ENCODE data around the gene PIEZO2. TPM values are rescaled to one million over a fixed set of nuclear protein-coding genes. Genes with fewer than 3 reads are reported as not detected.

The PIEZO2 gene
- total RNA-seq, 2 donors from 2014 or later, result 1.7 to 2.1 TPM

DNA sequence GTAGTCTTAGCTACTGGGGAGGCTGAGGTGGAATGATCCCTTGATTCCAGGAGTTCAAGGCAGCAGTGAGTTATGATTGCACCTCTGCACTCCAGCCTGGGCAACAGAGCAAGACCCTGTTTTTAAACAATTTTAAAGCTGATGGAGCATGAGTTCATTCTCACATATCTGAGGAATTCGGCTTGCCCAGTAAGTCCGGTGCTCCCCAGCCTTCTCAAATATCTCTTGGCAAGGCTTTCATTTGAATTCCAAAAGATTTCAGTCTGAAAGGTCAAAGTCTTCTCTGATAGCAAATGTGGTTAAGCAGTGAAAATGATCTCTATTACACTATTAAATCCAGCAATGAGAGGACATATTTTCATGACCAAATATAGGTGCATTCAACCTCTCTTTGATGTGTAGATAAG, 27.9 kb downstream of the PIEZO2 start:
- DNase-seq (no peak), ATAC-seq (no peak)
- intact Hi-C loops (cut with DNase I), result no loop called here

DNA sequence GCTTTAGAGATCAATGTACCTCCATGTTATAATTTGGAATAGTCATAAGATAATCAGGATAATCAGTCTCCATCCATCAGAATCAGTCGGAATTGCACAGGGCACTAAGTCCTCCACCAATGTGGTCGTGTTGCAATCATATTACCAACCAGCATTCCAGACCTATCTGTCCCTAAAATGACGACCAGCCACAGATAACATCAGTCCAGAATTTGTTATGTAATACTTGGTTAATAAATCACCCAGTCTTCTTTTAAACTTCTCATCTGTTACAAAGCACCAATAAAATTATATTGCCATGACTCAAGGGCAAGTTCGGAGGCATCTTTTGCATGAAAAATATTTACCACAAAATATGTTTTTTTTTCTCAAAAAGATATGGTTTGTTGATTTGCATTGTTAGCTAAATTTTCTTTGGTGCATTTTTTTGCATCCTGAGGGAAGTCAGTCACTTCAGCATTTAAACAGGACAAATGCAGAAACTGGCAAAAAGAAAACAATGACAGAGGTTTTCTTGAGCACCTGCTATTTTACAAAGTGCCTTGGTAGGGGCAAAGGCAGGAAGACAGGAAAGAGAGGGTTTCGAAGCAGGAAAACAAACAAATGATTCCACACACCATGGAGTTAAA, 29.3 kb downstream of the PIEZO2 start:
- ATAC-seq (no peak), DNase-seq (no peak)
- intact Hi-C loops (cut with DNase I), result no loop called here

DNA sequence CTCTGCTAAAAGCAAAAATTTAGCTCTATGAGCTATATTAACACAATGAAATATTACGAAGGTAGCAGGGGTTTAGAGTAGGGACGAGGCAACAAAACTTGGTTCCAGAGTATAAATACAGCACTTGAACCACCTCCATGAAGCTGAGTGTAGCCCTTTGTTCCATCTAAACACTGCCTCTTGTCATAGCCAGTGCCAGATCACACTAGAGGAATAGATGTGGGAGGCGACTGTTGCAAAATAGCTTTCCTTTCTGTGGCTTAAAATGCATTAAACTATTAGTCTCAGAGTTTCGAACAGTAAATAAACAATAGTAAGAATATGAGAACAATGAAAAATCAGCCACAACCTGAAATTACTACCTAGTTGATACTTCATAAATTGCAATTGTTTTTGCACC, 29.8 kb downstream of the PIEZO2 start:
- DNase-seq (no peak), ATAC-seq (no peak)
- intact Hi-C loops (cut with DNase I), result no loop called here

DNA sequence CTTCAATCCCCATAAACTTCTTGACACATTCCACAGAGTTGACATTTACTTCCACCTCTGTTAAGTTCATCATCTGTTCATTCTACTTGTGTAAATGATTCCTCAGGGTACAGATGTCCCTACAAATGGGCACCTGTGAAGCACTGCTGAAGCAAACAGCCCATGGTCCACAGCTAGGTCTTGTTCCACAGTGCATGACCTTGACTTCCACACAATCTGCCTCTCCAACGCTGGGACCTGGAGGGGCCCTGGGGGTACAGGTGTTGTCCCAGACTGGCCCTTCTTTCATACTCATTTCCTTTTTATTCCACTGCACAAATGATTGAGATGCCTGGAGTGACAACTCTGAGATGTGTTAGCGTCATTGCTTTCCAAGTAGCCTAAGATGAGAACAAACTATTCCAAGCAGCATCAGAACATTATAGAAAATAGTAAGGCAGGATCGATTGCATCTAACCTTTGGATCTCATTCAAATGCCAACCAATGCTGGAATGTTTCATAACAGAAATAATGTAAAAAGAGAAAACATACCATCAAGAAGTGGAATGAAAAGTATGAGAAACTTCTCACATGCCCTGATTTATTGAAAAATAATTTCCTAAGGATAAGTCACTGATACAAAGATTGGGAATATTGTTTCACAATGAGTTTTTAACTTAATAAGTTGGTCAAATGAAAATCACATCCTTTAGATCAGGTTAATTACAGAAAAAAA, 31.2 kb downstream of the PIEZO2 start:
- intact Hi-C loops (cut with DNase I), result no loop called here
- ATAC-seq, result no peak

DNA sequence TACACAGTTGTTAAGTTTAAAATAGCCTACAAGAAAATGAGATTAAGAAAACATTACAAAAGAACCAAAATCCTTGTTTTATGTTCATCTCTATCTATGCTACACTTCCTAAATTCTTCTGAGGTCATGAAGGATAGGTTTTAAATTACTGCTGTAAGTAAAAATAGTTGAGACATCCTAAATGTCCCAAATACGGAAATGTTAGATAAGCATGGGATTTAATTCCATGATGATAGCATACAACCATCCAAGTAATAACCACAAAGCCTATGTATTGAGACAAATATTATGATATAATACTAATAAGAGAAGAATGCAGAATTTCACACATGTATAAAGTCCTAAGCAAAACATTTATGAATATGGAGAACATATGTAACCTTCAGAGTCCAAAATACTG, 34.1 kb downstream of the PIEZO2 start:
- DNase-seq (no peak), ATAC-seq (no peak)
- intact Hi-C loops (cut with DNase I), result no loop called here

More for the DNA sequence above, 31.2 kb downstream of the PIEZO2 start:
- no peak for DNase-seq

DNA sequence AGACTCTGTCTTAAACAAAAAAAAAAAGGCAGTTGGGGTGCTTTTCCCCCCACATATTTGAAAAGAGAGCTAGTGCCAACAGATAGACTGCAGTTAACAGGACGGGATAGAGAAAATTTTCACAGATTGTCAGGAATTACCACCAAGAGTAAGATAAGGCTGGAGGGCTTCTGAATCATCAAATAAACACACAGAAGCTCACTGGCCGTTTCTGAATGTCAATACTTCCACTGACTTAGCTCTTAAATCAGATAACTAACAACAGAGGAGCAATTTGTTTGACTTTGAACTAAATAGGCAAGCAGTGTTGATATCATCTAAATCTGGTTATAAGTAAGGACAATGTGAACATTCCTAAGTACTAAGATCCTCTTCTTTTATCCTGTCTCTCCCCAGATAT, 34.7 kb downstream of the PIEZO2 start:
- no peak for DNase-seq
- intact Hi-C loops (cut with DNase I), result no loop called here
- no peak for ATAC-seq

DNA sequence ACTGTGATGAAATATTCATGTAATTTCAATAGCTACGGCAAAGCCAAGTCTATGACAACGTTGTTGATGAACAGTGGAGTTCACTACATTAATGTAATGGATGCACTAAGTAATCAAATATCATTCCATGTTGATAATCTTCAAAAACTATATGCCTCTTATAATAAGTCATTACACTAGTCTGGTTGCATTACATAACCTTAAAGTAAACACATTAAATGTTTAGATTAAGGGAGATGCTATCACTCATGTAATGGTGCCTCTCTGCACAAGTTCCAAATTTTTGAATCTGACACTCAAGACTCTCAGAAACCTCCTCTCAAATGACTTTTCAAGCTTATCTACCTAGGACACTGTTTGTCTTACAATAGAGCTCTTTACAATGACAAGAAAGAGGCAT, 35.4 kb downstream of the PIEZO2 start:
- DNase-seq, result no peak
- intact Hi-C loops (cut with DNase I), result no loop called here
- no peak for ATAC-seq

DNA sequence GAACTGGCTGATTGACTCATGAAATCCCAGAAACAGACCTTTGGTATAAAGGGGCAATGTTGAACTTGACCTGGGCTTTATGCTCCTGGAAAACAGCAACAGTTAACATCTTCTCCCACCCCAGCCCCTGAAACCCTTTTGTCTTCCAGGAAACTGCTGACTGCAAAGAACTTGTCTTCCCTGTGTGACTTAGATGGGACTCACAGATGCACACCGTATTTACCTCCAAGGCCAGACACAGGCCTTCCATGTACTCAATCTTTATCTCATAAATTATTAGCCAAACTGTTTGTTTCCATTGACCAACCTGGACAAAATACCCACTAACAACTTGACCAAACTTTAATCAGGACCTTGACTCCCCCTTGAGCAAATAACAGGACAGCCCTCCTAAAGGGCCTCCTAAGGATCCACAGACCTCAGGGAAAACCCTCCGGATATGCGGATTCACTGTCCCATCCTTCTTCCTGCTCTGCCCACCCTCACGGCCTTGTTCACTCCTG, 36.3 kb downstream of the PIEZO2 start:
- intact Hi-C loops (cut with DNase I), result no loop called here
- ATAC-seq (no peak), DNase-seq (no peak)

DNA sequence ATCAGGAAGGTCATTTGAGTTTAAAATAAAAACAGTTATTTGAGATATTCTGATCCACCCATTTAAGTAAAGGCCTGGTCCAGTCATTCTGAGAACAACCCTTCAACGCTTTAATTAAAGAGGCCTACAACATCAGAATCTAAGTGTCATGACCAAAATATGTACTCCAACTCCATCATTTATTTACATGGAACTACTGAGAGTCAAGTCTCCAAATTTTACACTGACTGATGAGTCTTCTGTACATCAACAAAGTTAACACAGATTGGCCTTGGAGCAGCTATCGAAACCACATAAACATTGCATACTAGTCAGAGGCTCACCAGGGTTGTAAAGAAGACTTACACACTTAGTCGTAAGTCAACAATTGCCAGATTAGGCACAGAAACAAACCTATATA, 37.1 kb downstream of the PIEZO2 start:
- DNase-seq, result no peak
- intact Hi-C loops (cut with DNase I), result no loop called here
- ATAC-seq, result no peak

DNA sequence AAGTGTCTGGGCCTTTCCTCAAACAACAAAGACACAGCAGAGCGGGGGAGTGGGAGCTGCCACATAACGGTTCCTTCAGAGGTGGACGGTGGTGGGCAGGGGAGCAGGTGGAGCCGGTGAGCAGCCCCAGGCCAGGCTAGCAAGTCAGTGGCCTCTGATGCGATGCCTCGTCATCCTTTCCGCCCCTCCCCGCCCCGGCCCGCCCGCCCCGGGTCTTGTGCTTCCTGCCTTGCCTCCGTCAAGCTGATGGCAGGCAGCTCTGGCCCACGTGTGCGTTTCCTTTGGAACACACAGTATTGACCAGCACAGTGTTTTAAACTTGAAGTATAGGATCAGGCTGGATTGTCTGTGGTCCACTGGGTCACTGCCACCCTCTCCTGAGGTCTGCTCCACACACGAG, 38.9 kb downstream of the PIEZO2 start:
- DNase-seq, result no peak
- intact Hi-C loops (cut with DNase I), result no loop called here
- no peak for ATAC-seq

DNA sequence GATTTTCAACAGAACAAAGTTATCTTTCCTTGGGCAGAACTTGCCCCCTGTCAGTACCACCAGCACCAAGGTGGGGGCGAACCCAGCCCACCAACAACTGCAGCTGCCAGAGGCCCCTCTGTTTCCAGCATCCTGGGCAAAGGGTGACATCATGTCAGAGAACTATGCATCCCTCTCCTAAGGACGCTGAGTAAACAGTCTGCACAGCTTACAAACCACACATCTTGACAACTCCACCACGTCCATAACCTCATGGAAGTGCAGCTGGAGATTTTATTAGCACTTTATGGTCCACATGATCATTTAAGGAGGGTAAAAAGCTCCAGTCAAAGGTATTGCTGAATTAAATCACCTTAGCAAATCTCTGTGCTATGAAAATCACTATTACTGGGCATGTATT, 40.4 kb downstream of the PIEZO2 start:
- ATAC-seq (no peak), DNase-seq (no peak)
- intact Hi-C loops (cut with DNase I), result no loop called here

DNA sequence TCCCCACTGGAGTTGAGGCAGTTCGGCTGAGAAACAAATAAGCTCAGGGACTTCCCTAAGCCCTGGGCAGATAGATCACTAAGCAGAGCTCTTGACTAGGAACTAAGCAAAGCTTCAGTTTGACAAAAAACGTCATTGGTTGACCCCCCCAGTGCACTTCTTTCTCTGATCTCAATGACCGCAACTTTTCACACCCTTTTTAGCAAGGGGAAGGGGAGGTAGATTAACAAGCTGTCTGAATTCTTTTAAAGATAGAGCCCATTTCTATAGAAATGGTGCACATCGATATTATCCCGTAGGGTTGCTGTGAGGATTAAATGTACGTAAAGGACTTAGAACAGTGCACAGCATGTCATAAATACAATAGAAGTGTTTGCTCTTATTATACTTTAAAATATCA, 42.5 kb downstream of the PIEZO2 start:
- intact Hi-C loops (cut with DNase I), result no loop called here
- ATAC-seq, result no peak
- DNase-seq, result no peak

DNA sequence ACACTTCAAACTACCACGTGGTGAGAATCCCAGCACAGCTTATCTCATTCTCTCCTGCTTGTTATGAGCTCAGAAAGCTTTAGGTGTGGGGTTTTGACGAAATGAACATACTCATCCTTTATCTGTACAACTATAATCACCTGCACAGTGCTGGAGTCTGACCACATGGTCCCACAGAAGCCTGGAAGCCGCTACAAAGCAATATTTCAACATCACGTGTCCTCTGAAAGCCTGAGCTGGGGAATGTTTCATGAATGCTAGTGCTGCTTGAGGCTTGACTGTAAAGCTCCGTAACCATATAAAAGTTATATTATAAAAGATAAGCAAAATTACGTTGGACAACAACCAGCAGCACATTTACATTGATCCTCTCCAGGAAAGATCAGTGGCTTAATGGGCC, 43.9 kb downstream of the PIEZO2 start:
- ATAC-seq (no peak), DNase-seq (no peak)

DNA sequence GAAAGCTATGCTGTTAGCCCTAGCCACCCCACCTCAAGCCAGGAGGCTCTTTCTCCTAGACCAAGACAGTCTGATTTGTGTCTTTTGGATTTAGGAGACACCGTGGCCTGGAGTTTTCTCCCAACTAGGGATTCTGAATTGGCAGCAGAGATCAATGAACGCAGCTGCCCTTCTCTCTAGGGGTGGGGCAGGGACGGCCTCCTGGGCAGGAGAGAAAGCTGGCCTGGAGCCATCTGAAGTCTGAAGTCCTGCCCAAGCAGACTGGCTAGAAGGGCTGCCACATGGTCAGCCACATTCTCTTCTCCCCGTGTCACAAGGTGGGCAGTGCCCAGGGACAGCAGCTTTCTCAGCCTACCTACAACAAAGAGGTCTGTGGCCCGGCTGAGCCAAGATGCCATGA, 45.1 kb downstream of the PIEZO2 start:
- intact Hi-C loops (cut with DNase I), result no loop called here
- DNase-seq (no peak), ATAC-seq (no peak)

More for the DNA sequence above, 43.9 kb downstream of the PIEZO2 start:
- intact Hi-C loops (cut with DNase I), result no loop called here

DNA sequence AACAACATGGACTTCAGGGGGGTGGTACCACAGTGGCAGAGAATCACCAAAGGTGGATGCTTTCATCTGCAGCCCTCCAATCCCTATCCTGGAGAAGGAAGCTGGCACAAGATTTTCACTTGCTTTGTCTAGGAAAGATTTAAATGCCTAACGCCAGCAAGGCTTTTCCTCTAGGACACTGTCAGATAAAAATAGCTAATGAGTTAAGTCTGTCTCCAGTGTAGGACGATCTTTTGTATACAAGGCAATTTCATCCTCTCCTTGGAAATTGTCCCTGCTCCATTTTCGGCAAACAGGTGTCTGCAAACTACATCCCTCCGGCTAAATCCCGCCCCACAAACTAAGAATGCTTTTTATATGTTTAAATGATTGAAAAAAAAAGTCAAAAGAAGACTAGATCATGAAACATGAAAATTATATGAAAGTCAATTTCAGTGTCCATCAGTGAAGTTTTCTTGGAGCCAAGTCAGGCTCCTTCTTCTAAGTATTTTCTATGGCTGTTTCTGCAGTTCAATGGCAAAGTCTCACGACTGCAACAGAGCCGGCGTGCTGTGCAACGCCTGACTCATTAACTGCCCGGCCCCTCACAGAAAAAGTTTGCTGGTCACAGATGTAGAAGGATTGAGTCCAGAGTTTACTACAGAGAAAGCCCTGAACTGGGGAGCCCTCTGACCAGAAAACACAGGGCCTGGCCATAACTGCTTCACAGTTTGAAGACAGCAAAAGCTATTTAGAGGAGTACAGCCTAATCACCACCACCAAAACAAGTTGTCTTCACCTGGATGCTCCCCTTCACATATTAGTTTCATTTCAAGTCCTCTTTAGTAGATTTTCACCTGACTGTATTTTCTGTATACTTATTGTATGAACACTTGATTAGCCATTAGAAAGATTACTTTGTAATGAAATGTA, 52.3 kb downstream of the PIEZO2 start:
- intact Hi-C loops (cut with DNase I), result no loop called here
- DNase-seq, result no peak
- ATAC-seq, result peak in 1 of 2 donors; percentile 19

DNA sequence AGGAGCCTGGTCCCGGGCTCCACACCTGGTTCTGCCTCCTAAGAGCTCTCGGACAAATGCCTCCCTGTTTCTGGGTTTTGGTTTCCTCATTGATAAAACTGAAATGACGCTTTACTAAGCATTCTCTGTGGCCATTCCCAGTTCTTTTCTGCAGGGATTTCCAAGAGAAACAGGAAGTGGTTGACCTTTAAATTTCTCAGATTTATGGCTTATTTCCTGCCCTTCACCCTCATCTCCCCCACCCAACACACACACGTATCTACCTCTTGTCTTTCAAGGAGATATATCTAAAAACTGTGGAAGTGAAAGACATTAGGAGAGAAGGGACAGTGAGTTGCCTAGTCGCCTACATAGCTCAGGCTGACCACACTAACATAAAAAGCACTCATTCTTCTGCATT, 53.0 kb downstream of the PIEZO2 start:
- ATAC-seq (no peak), DNase-seq (no peak)
- intact Hi-C loops (cut with DNase I), result no loop called here

DNA sequence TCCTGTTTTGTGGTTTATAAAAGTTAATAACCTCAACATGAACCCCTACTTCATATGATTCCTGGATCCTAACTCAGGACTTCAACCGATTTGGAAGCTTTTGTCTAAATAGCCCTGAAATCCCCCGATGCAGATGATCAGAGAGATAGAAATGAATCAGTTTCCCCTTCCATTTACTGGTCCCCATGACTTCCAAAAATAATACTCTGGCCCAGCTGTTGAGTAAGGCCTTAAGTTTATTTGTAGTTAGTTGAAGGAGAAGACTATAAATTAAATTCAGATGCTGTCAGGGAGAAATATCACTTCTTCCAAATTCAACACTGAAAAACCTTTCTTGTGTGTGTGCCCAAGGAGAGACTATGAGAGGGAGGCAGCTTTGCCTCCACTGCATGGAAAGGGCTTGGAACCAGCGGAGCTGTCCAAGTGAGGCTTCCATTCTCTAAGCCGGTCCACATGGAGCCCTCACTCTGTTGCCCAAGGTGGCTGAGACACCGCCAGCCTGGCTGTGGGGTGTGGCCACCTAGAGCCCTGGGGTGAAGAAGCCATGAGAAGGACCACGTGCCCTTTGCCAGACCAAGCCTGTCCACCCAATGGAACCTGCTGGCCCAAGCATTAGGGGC, 53.6 kb downstream of the PIEZO2 start:
- intact Hi-C loops (cut with DNase I), result no loop called here
- DNase-seq (no peak), ATAC-seq (peak in 1 of 2 donors; percentile 15)

DNA sequence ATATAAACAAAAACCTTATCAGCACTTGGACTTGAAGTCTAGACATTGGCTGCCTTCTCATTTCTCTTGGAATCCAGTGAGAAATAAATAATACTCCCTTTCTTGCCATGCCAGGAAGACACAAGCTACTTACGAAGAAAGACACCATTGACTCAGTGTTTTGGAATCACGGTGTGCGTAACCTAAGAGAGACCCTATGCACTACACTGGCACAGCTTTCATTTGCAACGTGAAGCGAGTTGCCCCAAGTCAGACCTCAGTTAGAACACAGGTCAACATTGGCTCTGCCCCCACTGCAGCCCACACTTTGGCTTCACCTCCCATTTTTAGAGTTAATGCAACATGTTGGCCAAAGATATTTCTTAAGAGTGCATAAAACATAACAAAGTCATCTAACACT, 54.2 kb downstream of the PIEZO2 start:
- DNase-seq (no peak), ATAC-seq (peak in 1 of 2 donors; percentile 92)
- intact Hi-C loops (cut with DNase I), result no loop called here

DNA sequence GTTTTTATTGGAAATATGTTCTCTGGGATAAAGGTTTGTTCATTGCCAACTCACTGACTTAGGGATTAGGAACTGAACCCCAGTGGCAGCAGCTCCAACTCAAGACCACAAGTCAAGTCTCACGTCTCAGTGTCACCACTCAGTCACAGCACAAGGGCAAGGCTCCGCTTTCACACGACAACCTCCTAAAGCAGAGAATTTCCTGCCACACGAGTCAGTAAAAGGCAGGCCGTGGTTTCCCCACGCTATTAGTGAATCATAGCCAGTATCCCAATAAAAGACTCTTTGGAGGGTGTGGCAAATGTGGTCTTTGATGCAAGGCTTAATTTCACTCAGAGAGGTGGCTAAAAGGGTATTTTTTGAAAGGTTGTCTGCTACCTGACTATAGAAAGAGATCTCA, 57.6 kb downstream of the PIEZO2 start:
- no peak for ATAC-seq
- intact Hi-C loops (cut with DNase I), result no loop called here
- no peak for DNase-seq
